ENCODE results near the gene OR10H5.
A peak's percentile ranks its signal among the peaks of the same experiment; 100 is the strongest.
"Not testable (repeated sequence)": the region's sequence is repeated elsewhere in the genome, so short reads cannot be mapped to it uniquely, and the experiment has no call there.

OR10H5 gene

GRCh38 chr19:15812060-15812722, 24.7 kb downstream of the OR10H5 start:
- DNase-seq, result no peak

- no peak for DNase-seq
These were observed 26.5 kb downstream of the OR10H5 start for GRCh38 chr19:15813916-15814315.

DNA sequence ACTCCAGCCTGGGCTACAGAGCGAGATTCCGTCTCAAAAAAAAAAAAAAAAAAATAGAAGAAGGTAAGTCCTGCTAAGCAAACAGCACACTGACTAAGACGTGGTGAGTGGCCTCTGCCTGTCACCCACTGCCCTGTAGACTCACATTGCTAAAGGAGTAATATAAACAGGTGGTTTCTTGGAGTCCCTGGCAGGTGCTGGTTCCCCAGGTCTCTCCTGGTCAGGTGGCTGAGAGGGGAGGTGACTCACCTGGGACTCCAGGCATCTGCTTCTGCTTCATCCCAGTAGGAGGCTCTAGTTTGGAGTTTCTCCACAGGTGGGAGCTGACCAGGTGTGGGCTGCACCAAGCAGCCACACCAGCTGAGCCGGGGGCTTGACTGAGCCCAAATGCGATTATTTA, 27.8 kb downstream of the OR10H5 start, which contains the start of gene OR10H1:
TSS of gene OR10H1 (minus strand) at position 359 of the 400 bp plus-strand sequence. CDS start 7,627 bp downstream, outside the sequence.
- no peak for DNase-seq

DNA sequence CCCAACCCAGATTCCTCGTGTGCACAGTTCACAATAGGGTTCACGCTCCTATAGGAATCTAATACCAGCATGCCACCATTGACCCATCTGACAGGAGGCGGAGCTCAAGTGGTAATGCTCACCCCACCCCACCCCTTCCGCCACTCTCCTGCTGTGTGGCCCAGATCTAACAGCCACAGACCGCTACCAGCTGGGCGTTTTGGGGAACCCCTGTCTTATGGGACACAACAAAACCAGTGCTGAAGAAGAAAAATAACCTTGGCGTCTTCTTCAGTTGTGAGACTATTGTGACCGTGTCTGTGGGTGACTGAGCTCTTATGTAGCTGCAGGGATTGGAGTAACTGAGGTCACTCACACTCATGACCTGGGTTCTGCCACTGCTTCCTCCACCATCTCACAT, 33.2 kb downstream of the OR10H5 start:
- no peak for DNase-seq

GRCh38 chr19:15825753-15826152, 38.3 kb downstream of the OR10H5 start:
- DNase-seq, result no peak

GRCh38 chr19:15828121-15828610, 40.7 kb downstream of the OR10H5 start:
- no peak for DNase-seq

DNA sequence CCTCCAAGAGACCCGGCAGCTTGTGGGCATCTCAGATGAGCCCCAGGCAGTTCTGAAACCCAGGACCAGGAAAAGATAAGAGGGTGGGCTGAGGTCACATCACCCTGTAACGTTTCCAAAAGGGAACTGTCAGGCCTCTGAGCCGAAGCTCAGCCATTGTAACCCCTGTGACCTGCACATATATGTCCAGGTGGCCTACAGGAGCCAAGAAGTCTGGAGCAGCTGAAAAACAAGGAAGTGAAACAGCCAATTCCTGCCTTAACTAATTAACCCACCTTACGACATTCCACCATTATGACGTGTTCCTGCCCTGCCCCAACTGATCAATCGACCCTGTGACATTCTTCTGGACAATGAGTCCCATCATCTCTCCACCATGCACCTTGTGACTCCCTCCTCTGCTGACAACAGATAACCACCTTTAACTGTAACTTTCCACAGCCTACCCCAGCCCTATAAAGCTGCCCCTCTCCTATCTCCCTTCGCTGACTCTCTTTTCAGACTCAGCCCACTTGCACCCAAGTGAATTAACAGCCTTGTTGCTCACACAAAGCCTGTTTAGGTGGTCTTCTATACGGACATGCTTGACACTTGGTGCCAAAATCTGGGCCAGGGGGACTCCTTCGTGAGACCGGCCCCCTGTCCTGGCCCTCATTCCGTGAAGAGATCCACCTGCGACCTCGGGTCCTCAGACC, 41.3 kb downstream of the OR10H5 start:
- DNase-seq, result not testable (repeated sequence)

DNA sequence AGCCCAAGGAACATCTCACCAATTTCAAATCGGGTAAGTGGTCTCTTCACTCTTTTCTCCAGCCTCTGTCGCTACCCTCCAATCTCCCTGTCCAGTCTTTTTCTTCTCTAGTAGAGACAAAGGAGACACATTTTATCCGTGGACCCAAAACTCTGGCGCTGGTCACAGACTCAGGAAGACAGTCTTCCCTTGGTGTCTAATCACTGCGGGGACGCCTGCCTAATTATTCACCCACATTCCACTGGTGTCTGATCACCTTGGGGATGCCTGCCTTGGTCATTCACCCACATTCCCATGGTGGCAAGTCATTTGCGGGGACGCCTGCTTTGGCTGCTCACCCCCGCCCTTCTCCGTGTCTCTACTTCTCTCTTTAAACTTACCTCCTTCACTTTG, 41.8 kb downstream of the OR10H5 start:
- DNase-seq, result no peak

- DNase-seq, result no peak
These were observed 42.3 kb downstream of the OR10H5 start for GRCh38 chr19:15829786-15830185.

DNA sequence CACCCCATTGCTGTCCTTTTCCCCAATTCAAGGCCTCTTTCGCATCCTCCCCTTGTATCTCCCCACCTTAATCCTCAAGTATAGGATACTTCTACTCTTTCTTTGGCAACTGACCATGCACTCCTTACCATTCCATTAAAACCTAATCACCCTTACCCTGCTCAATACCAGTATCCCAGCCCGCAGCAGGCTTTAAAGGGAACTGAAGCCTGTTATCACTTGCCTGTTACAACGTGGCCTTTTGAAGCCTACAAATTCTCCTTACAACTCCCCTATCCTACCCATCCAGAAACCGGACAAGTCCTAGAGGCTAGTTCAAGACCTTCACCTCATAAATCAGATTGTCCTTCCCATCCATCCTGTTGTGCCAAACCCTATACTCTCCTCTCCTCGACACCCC, 44.2 kb downstream of the OR10H5 start:
- no peak for DNase-seq

DNA sequence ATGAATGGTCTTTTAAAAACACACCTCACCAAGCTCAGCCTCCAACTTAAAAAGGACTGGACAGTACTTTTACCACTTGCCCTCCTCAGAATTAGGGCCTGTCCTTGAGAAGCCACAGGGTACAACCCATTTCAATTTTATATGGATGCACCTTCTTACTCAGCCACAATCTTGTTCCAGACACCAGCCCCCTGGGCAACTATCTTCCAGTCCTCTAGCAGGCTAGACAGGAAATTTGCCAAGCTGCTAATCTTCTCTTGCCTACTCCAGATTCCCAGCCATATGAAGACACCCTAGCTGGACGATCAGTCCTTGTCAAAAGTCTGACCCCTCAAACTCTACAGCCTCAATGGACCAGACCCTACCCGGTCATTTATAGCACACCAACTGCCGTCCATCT, 46.8 kb downstream of the OR10H5 start:
- DNase-seq, result not testable (repeated sequence)

DNA sequence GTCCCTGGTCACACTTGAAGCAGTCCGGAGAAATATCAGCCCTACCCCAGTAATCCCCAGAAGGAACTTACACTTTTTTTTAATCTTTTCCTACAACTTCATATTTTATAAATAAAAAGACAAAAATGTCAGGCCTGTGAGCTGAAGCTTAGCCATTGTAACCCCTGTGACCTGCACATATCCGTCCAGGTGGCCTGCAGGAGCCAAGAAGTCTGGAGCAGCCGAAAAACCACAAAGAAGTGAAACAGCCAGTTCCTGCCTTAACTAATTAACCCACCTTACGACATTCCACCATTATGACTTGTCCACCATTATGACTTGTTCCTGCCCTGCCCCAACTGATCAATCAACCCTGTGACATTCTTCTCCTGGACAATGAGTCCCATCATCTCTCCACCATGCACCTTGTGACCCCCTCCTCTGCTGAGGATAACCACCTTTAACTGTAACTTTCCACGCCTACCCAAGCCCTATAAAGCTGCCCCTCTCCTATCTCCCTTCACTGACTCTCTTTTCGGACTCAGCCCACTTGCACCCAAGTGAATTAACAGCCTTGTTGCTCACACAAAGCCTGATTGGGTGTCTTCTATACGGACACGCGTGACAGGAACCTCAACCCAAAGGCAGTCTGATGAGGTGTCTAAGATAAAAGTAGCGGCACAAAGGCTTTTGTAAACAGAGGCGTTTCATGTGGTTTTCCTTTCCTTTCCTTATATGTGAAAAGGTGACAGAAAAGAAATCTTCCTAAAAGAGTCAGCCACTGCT, 48.3 kb downstream of the OR10H5 start:
- DNase-seq, result not testable (repeated sequence)

DNA sequence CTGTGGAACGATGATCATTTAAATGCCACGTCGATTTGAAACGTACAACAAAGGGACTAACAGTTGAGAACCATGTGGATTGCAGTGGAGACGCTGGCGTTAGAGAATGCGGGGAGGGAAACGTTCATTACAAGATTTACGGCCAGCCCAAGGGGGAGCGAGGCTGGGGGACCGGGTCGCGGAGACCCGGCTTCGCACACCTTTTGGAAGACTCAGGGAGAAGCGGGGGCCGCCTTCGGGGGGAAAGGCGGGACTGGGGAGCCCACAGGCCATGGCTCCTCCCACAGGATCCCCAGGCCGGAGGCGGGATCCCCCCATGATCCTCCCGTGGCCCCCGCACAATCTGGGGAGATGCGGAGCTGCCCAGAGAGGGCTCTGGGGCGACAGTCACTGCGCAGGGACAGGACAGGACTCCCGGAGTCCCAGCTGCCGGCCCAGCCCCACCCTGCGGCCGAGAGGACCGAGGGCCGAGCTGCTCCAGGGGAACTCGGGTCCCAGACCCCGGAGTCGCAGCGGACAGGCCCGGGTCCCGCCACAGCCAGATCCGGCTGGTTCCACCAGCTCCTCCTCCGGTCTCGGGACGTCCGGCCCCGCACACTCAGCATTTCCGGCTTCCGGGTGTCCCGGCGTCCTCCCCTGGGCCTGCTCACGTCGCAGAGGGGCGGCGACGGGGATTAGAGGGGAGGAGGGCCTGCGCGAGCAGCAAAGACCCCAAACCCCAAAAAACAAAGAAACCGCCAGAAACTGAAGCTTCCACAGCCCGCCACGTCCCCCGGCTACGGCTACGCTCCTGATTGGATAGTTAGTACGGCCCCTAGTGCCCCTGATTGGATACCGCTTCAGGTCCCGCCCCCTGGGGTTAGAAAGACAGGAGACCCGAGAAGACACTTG, 49.1 kb downstream of the OR10H5 start:
- peak; percentile 97 for DNase-seq

GRCh38 chr19:15837221-15837731, 49.8 kb downstream of the OR10H5 start:
- no peak for DNase-seq

DNA sequence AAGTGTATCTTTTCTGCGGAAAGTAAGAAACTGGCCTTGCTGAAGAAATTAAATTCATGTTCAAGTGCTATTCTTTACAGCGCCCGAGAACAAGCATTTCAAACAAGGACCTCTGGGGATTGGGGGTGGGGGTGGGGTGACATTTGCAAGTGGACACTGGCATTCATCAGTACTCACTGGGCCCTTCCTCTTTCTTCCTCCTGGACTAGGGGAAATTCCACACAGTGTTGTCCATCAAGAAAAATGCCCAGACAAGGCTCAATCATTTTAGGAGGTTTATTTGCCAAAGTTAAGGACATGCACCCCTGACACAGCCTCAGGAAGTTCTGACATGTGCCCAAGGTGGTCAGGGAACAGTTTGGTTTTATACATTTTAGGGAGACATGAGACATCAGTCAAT, 50.9 kb downstream of the OR10H5 start:
- DNase-seq, result no peak

GRCh38 chr19:15839888-15840287, 52.4 kb downstream of the OR10H5 start:
- DNase-seq, result not testable (repeated sequence)

DNA sequence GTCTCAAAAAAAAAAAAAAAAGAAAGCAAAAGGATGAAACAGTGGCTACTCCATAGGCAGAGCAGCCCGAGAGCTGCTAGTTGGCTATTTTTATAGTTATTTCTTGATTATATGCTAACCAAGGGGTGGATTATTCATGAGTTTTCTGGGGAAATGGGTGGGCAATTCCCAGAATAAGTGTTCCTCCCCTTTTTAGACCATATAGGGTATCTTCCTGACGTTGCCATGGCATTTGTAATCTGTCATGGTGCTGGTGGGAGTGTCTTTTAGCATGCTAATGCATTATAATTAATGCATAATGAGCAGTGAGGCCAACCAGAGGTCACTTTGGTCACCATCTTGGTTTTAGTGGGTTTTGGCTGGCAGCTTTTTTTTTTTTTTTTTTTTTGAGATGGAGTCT, 53.4 kb downstream of the OR10H5 start:
- DNase-seq, result no peak

GRCh38 chr19:15841875-15842569, 54.6 kb downstream of the OR10H5 start:
- no peak for DNase-seq

- no peak for DNase-seq
These were observed 55.9 kb downstream of the OR10H5 start for GRCh38 chr19:15843203-15843893.

GRCh38 chr19:15843894-15844222, 56.4 kb downstream of the OR10H5 start:
- not testable (repeated sequence) for DNase-seq

DNA sequence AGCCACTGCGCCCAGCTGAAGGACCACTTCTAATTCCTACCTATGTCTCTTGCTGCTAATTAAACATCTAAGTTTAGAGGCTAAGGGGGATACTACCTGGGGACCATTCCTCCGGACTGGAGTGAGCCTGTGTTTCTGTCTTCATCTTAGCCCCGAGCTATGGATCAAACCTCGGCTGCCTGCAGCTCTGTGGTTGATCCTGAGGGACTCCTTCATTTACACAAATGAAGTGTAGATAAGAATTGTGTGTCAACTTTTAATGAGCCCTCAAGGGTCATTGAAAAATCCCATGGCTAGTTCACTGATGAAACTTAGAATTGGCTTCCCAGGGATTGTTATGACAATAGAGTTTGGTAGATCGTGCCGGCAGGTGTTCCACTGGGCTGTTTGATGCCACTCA, 59.5 kb downstream of the OR10H5 start:
- no peak for DNase-seq

Measured in inflammatory macrophage (primary cell).